GM08714 (cell line): ENCODE results near the gene MALT1.

Source experiments
- H3K4me3 ChIP-seq: fragments of 200-500 bp; sonication (Bioruptor generic); 2 replicates; pipeline ENCODE4 v1.5.1; 2014; ENCODE audit warnings: mild to moderate bottlenecking, low read length, inconsistent platforms
- ZNF274 ChIP-seq: IDR thresholded peaks from 2 replicates; pipeline ENCODE4 v1.6.1; 2012; ENCODE audit warnings: mild to moderate bottlenecking, low read depth, low read length

The MALT1 gene

DNA sequence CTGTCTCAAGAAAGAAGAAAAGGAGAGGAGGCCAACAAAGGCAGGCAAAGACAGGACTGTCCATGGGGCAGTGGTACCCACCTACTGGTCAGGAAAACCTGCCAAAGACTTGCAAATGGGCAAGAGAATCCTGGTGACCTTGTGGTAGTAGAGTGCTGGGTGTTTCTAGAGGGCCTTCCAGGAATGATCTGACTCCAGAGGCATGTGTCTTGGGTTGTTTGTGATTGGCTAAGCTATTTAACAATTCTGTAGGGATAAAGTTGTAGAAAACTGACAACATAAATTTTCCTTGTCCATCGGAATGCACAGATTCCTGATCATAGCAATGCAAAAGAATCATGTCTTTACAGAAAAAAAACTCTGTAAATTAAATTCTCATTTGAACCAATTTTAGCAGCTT lies 125.0 kb downstream of the MALT1 start:
- TF ChIP-seq ZNF274: no peak
- no peak overlapping the region for H3K4me3 ChIP-seq

DNA sequence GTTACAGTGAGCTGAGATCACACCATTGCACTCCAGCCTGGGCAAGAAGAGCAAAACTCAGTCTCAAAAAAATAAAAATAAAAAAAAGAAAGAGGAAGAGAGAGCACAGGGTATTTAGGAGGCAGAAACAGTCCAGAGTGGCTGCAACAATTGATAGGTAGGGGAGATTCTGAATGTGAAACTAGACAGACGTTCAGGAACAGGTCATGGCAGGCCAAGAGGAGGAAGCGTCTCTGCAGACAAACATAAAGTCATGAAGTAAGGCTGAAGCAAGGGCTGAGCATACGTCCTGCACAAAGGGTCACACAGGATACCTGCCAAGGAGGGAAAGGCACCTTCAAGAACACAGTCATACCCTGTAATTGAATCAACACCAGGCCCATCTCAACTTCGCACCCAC lies 129.3 kb downstream of the MALT1 start:
- no peak overlapping the region for H3K4me3 ChIP-seq
- TF ChIP-seq ZNF274: no peak

DNA sequence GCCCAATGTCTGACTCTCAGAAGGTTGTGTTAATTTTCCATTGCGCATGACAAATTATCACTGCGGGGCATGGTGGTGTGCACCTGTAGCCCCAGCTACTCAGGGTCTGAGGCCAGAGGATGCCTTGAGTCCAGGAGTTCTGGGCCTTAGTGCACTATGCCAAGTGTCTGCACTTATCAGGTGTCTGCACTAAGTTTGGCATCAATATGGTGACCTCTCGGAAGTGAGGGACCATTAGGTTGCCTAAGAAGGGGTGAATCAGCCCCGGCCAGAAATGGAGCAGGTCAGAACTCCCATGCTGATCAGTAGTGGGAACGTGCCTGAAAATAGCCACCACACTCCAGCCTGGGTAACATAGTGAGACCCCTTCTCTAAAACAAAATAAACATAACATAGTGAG lies 131.7 kb downstream of the MALT1 start:
- H3K4me3 ChIP-seq: no peak overlapping the region
- TF ChIP-seq ZNF274: no peak

GRCh38 chr18:58803978-58804377 lies 132.7 kb downstream of the MALT1 start:
- H3K4me3 ChIP-seq: no peak overlapping the region
- no peak for TF ChIP-seq ZNF274
